Spleen (tissue), 11 donors: ENCODE measurements around the gene MATN3. TPM values are rescaled to one million over a fixed set of nuclear protein-coding genes. Genes with fewer than 3 reads are reported as not detected.

Source experiments
- DNase-seq: peaks from one replicate; pipeline ENCODE4 v3.0.0-alpha.2; 2020
- H3K27ac ChIP-seq, 8 donors: fragments of 200-600 bp; sonication (generic) in 7 of 8; 1 replicate in 4 of 8; 2 replicates in 4 of 8; pipeline versions ENCODE4 v1.5.0 to v1.8.0; 2016 to 2021; ENCODE audit warnings: inconsistent platforms in 4 of 8, mild to moderate bottlenecking in 4 of 8, moderate library complexity in 1 of 8
- H3K27me3 ChIP-seq, 7 donors: fragments of 200-600 bp; sonication (generic) in 6 of 7; replicated peaks in 1 of 7; 1 replicate in 4 of 7; 2 replicates in 3 of 7; pipeline versions ENCODE4 v1.5.0 to v1.8.0; 2016 to 2021; ENCODE audit warnings: inconsistent platforms in 3 of 7, mild to moderate bottlenecking in 1 of 7
- H3K36me3 ChIP-seq, 6 donors: fragments of 200-600 bp; sonication (generic) in 5 of 6; 1 replicate in 4 of 6; 2 replicates in 2 of 6; pipeline versions ENCODE4 v1.5.0 to v1.8.0; 2016 to 2021; ENCODE audit warnings: inconsistent platforms in 2 of 6
- H3K4me1 ChIP-seq, 6 donors: fragments of 200-600 bp; sonication (generic) in 5 of 6; 1 replicate in 3 of 6; 2 replicates in 3 of 6; pipeline versions ENCODE4 v1.5.0 to v1.8.0; 2016 to 2021; ENCODE audit warnings: inconsistent platforms in 3 of 6
- H3K4me3 ChIP-seq, 8 donors: fragments of 200-600 bp; sonication (generic) in 7 of 8; 1 replicate in 4 of 8; 2 replicates in 4 of 8; pipeline versions ENCODE4 v1.5.0 to v1.8.0; 2016 to 2021; ENCODE audit warnings: inconsistent platforms in 4 of 8, mild to moderate bottlenecking in 4 of 8, moderate library complexity in 2 of 8
- H3K9me3 ChIP-seq, 8 donors: fragments of 200-600 bp; sonication (generic) in 7 of 8; 1 replicate in 4 of 8; 2 replicates in 4 of 8; pipeline versions ENCODE4 v1.5.0 to v1.8.0; 2016 to 2021; ENCODE audit warnings: inconsistent platforms in 4 of 8
- CTCF ChIP-seq, 11 experiments: fragments of 200-600 bp in 7 of 11; fragments of 450-650 bp in 4 of 11; sonication (generic) in 4 of 11; IDR thresholded peaks in 8 of 11; conservative IDR thresholded peaks in 3 of 11; 1 replicate in 7 of 11; 2 replicates in 4 of 11; pipeline versions ENCODE4 v1.4.0 to v1.8.0; 2016 to 2021; ENCODE audit warnings: antibody characterized with exemption in 11 of 11, inconsistent platforms in 4 of 11, mild to moderate bottlenecking in 1 of 11
- POLR2A ChIP-seq, 3 donors: fragments of 450-650 bp; IDR thresholded peaks; one replicate each; pipeline ENCODE4 v1.5.1; 2017; ENCODE audit warnings: antibody characterized with exemption in 3 of 3, mild to moderate bottlenecking in 1 of 3
- POLR2AphosphoS5 ChIP-seq, 3 donors: sonication (generic); formaldehyde crosslinking; IDR thresholded peaks; one replicate each; pipeline ENCODE4 v1.5.1; 2017; ENCODE audit warnings: antibody characterized with exemption in 3 of 3
- WGBS, 5 donors: extraction: QIAGEN DNeasy Blood & Tissue Kit in 3 of 5; methylation state at CpG; one replicate each; pipeline versions ENCODE4 v1.1.5 to v1.1.7; 2013 to 2018; 5-methylcytosine and 5-hydroxymethylcytosine counted together
- intact Hi-C: fragments of 100-400 bp; cut with DNase I; formaldehyde crosslinking; loops from one replicate; pipeline ENCODE4 v1.15.0; 2023; ENCODE audit warnings: low total_unique reads
- polyA plus RNA-seq, 3 donors: library from polyadenylated mRNA; stranded (reverse); fragments of 200-250 nt; gene quantifications; one replicate each; pipeline ENCODE4 v1.2.1, GENCODE V29; 2013
- total RNA-seq, 7 donors: library from RNA; depleted of rRNA in 3 of 7; stranded (reverse); fragments of >200 nt in 3 of 7; fragmentation: NEBNext Ultra II Directional in 4 of 7; extraction: Animal tissue kit (Norgen Biotek cat#: 25700) in 4 of 7; gene quantifications; one replicate each; pipeline versions ENCODE4 v1.1.0 to v1.2.1, GENCODE V29; 2016 to 2021
- donor health status: healthy with polysubstance abuse.
- donor health status: DM: no; HTN: no; CAD: no; lungs with moderate emphysema.
- donor health status: DM: no; HTN: no; CAD: no.
- donor health status: Bipolar disorder and iron deficiency.
- donor health status: healthy.
- donor health status: DM: no; HTN: no; CAD: no.
- donor health status: DM: yes; HTN: yes; CAD: no.

The MATN3 gene
- total and polyA plus RNA-seq, 10 donors, result 0.07 to 0.76 (median 0.24) TPM; not detected in 3

GRCh38 chr2:20052229-20052851, 39.9 kb upstream of the MATN3 start:
- intact Hi-C loops, result no loop called here
- Histone ChIP-seq H3K27me3 (peaks cover 0 to 19% (median 0%) of the 10 kb centered on the region in 7 donors), H3K9me3 (no peaks in the 10 kb centered on the region), H3K27ac (peak overlapping the region; percentile 93 to 99 (median 97)), H3K4me3 (peak overlapping the region; percentile 35 to 82 (median 66)), H3K4me1 (peaks cover 22 to 46% (median 40%) of the 10 kb centered on the region in 6 donors), H3K36me3 (no peaks in the 10 kb centered on the region)
- DNase-seq, result no peak
- TF ChIP-seq CTCF (IDR thresholded peaks at IDR 0.05 in 8 of 11, conservative IDR thresholded peaks at IDR 0.05 in 3 of 11) (no peak), POLR2A (IDR thresholded peaks at IDR 0.05) (no peak), POLR2AphosphoS5 (IDR thresholded peaks at IDR 0.05) (no peak)
- WGBS, 5 donors, result 4 to 8% (median 6%) methylated on average over 10 of the region's 10 CpGs

- peak; percentile 99 for DNase-seq
- intact Hi-C loops, result no loop called here
- H3K9me3 ChIP-seq, result no peaks in the 10 kb centered on the region
These were observed 39.2 kb upstream of the MATN3 start, which contains the start of gene LAPTM4A for GRCh38 chr2:20051532-20052228. LAPTM4A (minus strand) TSS chr2:20051628; CDS start chr2:20051520, 108 bp downstream.

GRCh38 chr2:20050646-20051531, 38.4 kb upstream of the MATN3 start:
- WGBS, 5 donors, result 0 to 1% (median 1%) methylated on average over 44 to 47 of the region's 47 CpGs
- Histone ChIP-seq H3K36me3 (peaks cover 0 to 10% (median 0%) of the 10 kb centered on the region in 6 donors), H3K27ac (peak overlapping the region; percentile 93 to 99 (median 97)), H3K4me3 (peak overlapping the region; percentile 59 to 82 (median 70)), H3K27me3 (peaks cover 0 to 18% (median 0%) of the 10 kb centered on the region in 7 donors), H3K9me3 (no peaks in the 10 kb centered on the region), H3K4me1 (peaks cover 22 to 57% (median 40%) of the 10 kb centered on the region in 6 donors)
- TF ChIP-seq CTCF (IDR thresholded peaks at IDR 0.05 in 8 of 11, conservative IDR thresholded peaks at IDR 0.05 in 3 of 11) (no peak), POLR2A (IDR thresholded peaks at IDR 0.05) (peak in 1 of 3 donors; percentile 17), POLR2AphosphoS5 (IDR thresholded peaks at IDR 0.05) (peak in 1 of 3 donors; percentile 58)
- intact Hi-C loops, result no loop called here
- DNase-seq, result peak; percentile 84

More at GRCh38 chr2:20051532-20052228, 39.2 kb upstream of the MATN3 start, which contains the start of gene LAPTM4A:
- Histone ChIP-seq H3K36me3 (peaks cover 0 to 2% (median 0%) of the 10 kb centered on the region in 6 donors), H3K4me3 (peak within 1 kb of the TSS; percentile 59 to 82 (median 70)), H3K27ac (peak within 1 kb of the TSS; percentile 93 to 99 (median 97)), H3K27me3 (peaks cover 0 to 19% (median 0%) of the 10 kb centered on the region in 7 donors), H3K4me1 (peaks cover 22 to 50% (median 40%) of the 10 kb centered on the region in 6 donors)
- 0 to 1% (median 1%) methylated on average over 40 to 45 of the region's 45 CpGs for WGBS, 5 donors
- peak in 6 of 11 experiments; percentile 2 to 49 (median 36) for TF ChIP-seq CTCF (IDR thresholded peaks at IDR 0.05 in 8 of 11, conservative IDR thresholded peaks at IDR 0.05 in 3 of 11)
- peak; percentile 96 to 99 (median 99) for TF ChIP-seq POLR2AphosphoS5 (IDR thresholded peaks at IDR 0.05)
- peak; percentile 41 to 83 (median 50) for TF ChIP-seq POLR2A (IDR thresholded peaks at IDR 0.05)
